ENCODE data around the gene CELA2B.

- TF ChIP-seq CTCF (tag by site-specific recombination; IDR thresholded peaks at IDR 0.05), result no peak
- no peak for TF ChIP-seq ZNF423 (tag by site-specific recombination; IDR thresholded peaks at IDR 0.05)
Observed at GRCh38 chr1:15431571-15431948, 44.3 kb upstream of the CELA2B start.
